ENCODE results near the gene ZNF655.
"Not testable (repeated sequence)": the region's sequence is repeated elsewhere in the genome, so short reads cannot be mapped to it uniquely, and the experiment has no call there.

The ZNF655 gene

GRCh38 chr7:99580778-99581332, 22.4 kb downstream of the ZNF655 start:
- H3K27ac ChIP-seq (ENCODE audit: insufficient read depth in 1 of 2, low read depth in 1 of 2, low read length in 2 of 2, poor library complexity in 1 of 2, severe bottlenecking in 2 of 2); H3K36me3 ChIP-seq (ENCODE audit: control insufficient read depth in 4 of 4, insufficient read depth in 4 of 4, low read length in 3 of 4); H3K27me3 ChIP-seq (replicated peaks in 2 of 5; ENCODE audit: control insufficient read depth in 4 of 5, insufficient read depth in 5 of 5, low read length in 4 of 5); H3K9me3 ChIP-seq (ENCODE audit: control extremely low read depth in 1 of 5, control insufficient read depth in 4 of 5, insufficient read depth in 2 of 5, low read depth in 1 of 5, low read length in 4 of 5); DNase-seq: not testable (repeated sequence)
- H3K4me3 ChIP-seq (ENCODE audit: control insufficient read depth in 1 of 7, extremely low read depth in 1 of 7, insufficient read depth in 4 of 7, low read depth in 2 of 7, low read length in 6 of 7) = peak overlapping the region; percentile 10 to 84 (median 76)
- 0% methylated on average over 1 of the region's 4 CpGs for WGBS (ENCODE audit: insufficient coverage)
- ChIA-PET CTCF (interaction anchor here (0.7 to 1.8 kb wide), 9 partner anchors 10 to 408 kb away, joined by 3 to 9 read pairs (median 3); partner anchors contain the start of genes ZNF655 and ZSCAN25), POLR2A (interaction anchor here (1.2 kb wide), 1 partner anchor 22 kb away, joined by 3 read pairs; no protein-coding TSS in a partner anchor)
- H3K4me1 ChIP-seq (ENCODE audit: control extremely low read depth in 1 of 4, control insufficient read depth in 4 of 4, insufficient read depth in 4 of 4, low read length in 3 of 4) = peaks cover 2 to 16% (median 11%) of the 10 kb centered on the region in 4 experiments

GRCh38 chr7:99588868-99589267, 30.4 kb downstream of the ZNF655 start:
- H3K9me3 ChIP-seq (ENCODE audit: control extremely low read depth in 1 of 5, control insufficient read depth in 4 of 5, insufficient read depth in 2 of 5, low read depth in 1 of 5, low read length in 4 of 5) = no peaks in the 10 kb centered on the region
- no peaks in the 10 kb centered on the region for H3K4me1 ChIP-seq (ENCODE audit: control extremely low read depth in 1 of 4, control insufficient read depth in 4 of 4, insufficient read depth in 4 of 4, low read length in 3 of 4)
- WGBS (ENCODE audit: insufficient coverage) = no CpG with 5 or more reads among the region's 3 CpGs
- no peak for DNase-seq
- CTCF ChIA-PET = no interaction called here
- peaks cover 1 to 11% (median 5%) of the 10 kb centered on the region in 5 experiments for H3K27me3 ChIP-seq (replicated peaks in 2 of 5; ENCODE audit: control insufficient read depth in 4 of 5, insufficient read depth in 5 of 5, low read length in 4 of 5)
- H3K36me3 ChIP-seq (ENCODE audit: control insufficient read depth in 4 of 4, insufficient read depth in 4 of 4, low read length in 3 of 4) = no peaks in the 10 kb centered on the region
- H3K27ac ChIP-seq (ENCODE audit: insufficient read depth in 1 of 2, low read depth in 1 of 2, low read length in 2 of 2, poor library complexity in 1 of 2, severe bottlenecking in 2 of 2) = no peak overlapping the region
- POLR2A ChIA-PET = no interaction called here
- H3K4me3 ChIP-seq (ENCODE audit: control insufficient read depth in 1 of 7, extremely low read depth in 1 of 7, insufficient read depth in 4 of 7, low read depth in 2 of 7, low read length in 6 of 7) = no peak overlapping the region

- ChIA-PET POLR2A (no interaction called here), CTCF (no interaction called here)
- Histone ChIP-seq H3K4me3 (ENCODE audit: control insufficient read depth in 1 of 7, extremely low read depth in 1 of 7, insufficient read depth in 4 of 7, low read depth in 2 of 7, low read length in 6 of 7) (no peak overlapping the region), H3K36me3 (ENCODE audit: control insufficient read depth in 4 of 4, insufficient read depth in 4 of 4, low read length in 3 of 4) (no peaks in the 10 kb centered on the region), H3K27ac (ENCODE audit: insufficient read depth in 1 of 2, low read depth in 1 of 2, low read length in 2 of 2, poor library complexity in 1 of 2, severe bottlenecking in 2 of 2) (no peak overlapping the region), H3K27me3 (replicated peaks in 2 of 5; ENCODE audit: control insufficient read depth in 4 of 5, insufficient read depth in 5 of 5, low read length in 4 of 5) (no peaks in the 10 kb centered on the region), H3K4me1 (ENCODE audit: control extremely low read depth in 1 of 4, control insufficient read depth in 4 of 4, insufficient read depth in 4 of 4, low read length in 3 of 4) (no peaks in the 10 kb centered on the region), H3K9me3 (ENCODE audit: control extremely low read depth in 1 of 5, control insufficient read depth in 4 of 5, insufficient read depth in 2 of 5, low read depth in 1 of 5, low read length in 4 of 5) (no peaks in the 10 kb centered on the region)
- no CpG with 5 or more reads among the region's 7 CpGs for whole genome bisulfite sequencing (ENCODE audit: insufficient coverage)
- DNase-seq = no peak
These were observed 36.7 kb downstream of the ZNF655 start for GRCh38 chr7:99594948-99595745.

- H3K27ac ChIP-seq (ENCODE audit: insufficient read depth in 1 of 2, low read depth in 1 of 2, low read length in 2 of 2, poor library complexity in 1 of 2, severe bottlenecking in 2 of 2) = no peak overlapping the region
- no peaks in the 10 kb centered on the region for H3K27me3 ChIP-seq (replicated peaks in 2 of 5; ENCODE audit: control insufficient read depth in 4 of 5, insufficient read depth in 5 of 5, low read length in 4 of 5)
- H3K4me1 ChIP-seq (ENCODE audit: control extremely low read depth in 1 of 4, control insufficient read depth in 4 of 4, insufficient read depth in 4 of 4, low read length in 3 of 4) = no peaks in the 10 kb centered on the region
- ChIA-PET POLR2A (no interaction called here), CTCF (no interaction called here)
- no peaks in the 10 kb centered on the region for H3K9me3 ChIP-seq (ENCODE audit: control extremely low read depth in 1 of 5, control insufficient read depth in 4 of 5, insufficient read depth in 2 of 5, low read depth in 1 of 5, low read length in 4 of 5)
- H3K4me3 ChIP-seq (ENCODE audit: control insufficient read depth in 1 of 7, extremely low read depth in 1 of 7, insufficient read depth in 4 of 7, low read depth in 2 of 7, low read length in 6 of 7) = no peak overlapping the region
- no peaks in the 10 kb centered on the region for H3K36me3 ChIP-seq (ENCODE audit: control insufficient read depth in 4 of 4, insufficient read depth in 4 of 4, low read length in 3 of 4)
- DNase-seq = no peak
- no CpG with 5 or more reads among the region's 1 CpG for WGBS (ENCODE audit: insufficient coverage)
These were observed 38.0 kb downstream of the ZNF655 start for GRCh38 chr7:99596408-99596955.

- H3K9me3 ChIP-seq (ENCODE audit: control extremely low read depth in 1 of 5, control insufficient read depth in 4 of 5, insufficient read depth in 2 of 5, low read depth in 1 of 5, low read length in 4 of 5) = no peaks in the 10 kb centered on the region
- H3K27ac ChIP-seq (ENCODE audit: insufficient read depth in 1 of 2, low read depth in 1 of 2, low read length in 2 of 2, poor library complexity in 1 of 2, severe bottlenecking in 2 of 2) = no peak within 1 kb of the TSS
- 75% methylated on average over 33 of the region's 34 CpGs for WGBS (ENCODE audit: insufficient coverage)
- no peak within 1 kb of the TSS for H3K4me3 ChIP-seq (ENCODE audit: control insufficient read depth in 1 of 7, extremely low read depth in 1 of 7, insufficient read depth in 4 of 7, low read depth in 2 of 7, low read length in 6 of 7)
- H3K27me3 ChIP-seq (replicated peaks in 2 of 5; ENCODE audit: control insufficient read depth in 4 of 5, insufficient read depth in 5 of 5, low read length in 4 of 5) = no peaks in the 10 kb centered on the region
- ChIA-PET CTCF (no interaction called here), POLR2A (no interaction called here)
- H3K4me1 ChIP-seq (ENCODE audit: control extremely low read depth in 1 of 4, control insufficient read depth in 4 of 4, insufficient read depth in 4 of 4, low read length in 3 of 4) = no peaks in the 10 kb centered on the region
- DNase-seq = peak in 1 of 3 donors; percentile 14
- H3K36me3 ChIP-seq (ENCODE audit: control insufficient read depth in 4 of 4, insufficient read depth in 4 of 4, low read length in 3 of 4) = no peaks in the 10 kb centered on the region
These were observed 39.5 kb downstream of the ZNF655 start, which contains the start of gene TMEM225B for GRCh38 chr7:99597762-99598501. Gene TMEM225B (plus strand): TSS chr7:99598267. CDS start chr7:99604389, 6,122 bp downstream.

- H3K4me3 ChIP-seq (ENCODE audit: control insufficient read depth in 1 of 7, extremely low read depth in 1 of 7, insufficient read depth in 4 of 7, low read depth in 2 of 7, low read length in 6 of 7) = no peak overlapping the region
- no peak overlapping the region for H3K27ac ChIP-seq (ENCODE audit: insufficient read depth in 1 of 2, low read depth in 1 of 2, low read length in 2 of 2, poor library complexity in 1 of 2, severe bottlenecking in 2 of 2)
- H3K9me3 ChIP-seq (ENCODE audit: control extremely low read depth in 1 of 5, control insufficient read depth in 4 of 5, insufficient read depth in 2 of 5, low read depth in 1 of 5, low read length in 4 of 5) = no peaks in the 10 kb centered on the region
- WGBS (ENCODE audit: insufficient coverage) = 96% methylated on average over 4 of the region's 4 CpGs
- DNase-seq = no peak
- ChIA-PET CTCF (interaction anchor here (1.4 kb wide), 1 partner anchor 8 kb away, joined by 4 read pairs; no protein-coding TSS in a partner anchor), POLR2A (no interaction called here)
- no peaks in the 10 kb centered on the region for H3K27me3 ChIP-seq (replicated peaks in 2 of 5; ENCODE audit: control insufficient read depth in 4 of 5, insufficient read depth in 5 of 5, low read length in 4 of 5)
- no peaks in the 10 kb centered on the region for H3K36me3 ChIP-seq (ENCODE audit: control insufficient read depth in 4 of 4, insufficient read depth in 4 of 4, low read length in 3 of 4)
- no peaks in the 10 kb centered on the region for H3K4me1 ChIP-seq (ENCODE audit: control extremely low read depth in 1 of 4, control insufficient read depth in 4 of 4, insufficient read depth in 4 of 4, low read length in 3 of 4)
These were observed 41.4 kb downstream of the ZNF655 start for GRCh38 chr7:99599836-99600235.

Data from common myeloid progenitor, CD34-positive (primary cell).